Measurements from ENCODE around the gene PAF1.

DNA sequence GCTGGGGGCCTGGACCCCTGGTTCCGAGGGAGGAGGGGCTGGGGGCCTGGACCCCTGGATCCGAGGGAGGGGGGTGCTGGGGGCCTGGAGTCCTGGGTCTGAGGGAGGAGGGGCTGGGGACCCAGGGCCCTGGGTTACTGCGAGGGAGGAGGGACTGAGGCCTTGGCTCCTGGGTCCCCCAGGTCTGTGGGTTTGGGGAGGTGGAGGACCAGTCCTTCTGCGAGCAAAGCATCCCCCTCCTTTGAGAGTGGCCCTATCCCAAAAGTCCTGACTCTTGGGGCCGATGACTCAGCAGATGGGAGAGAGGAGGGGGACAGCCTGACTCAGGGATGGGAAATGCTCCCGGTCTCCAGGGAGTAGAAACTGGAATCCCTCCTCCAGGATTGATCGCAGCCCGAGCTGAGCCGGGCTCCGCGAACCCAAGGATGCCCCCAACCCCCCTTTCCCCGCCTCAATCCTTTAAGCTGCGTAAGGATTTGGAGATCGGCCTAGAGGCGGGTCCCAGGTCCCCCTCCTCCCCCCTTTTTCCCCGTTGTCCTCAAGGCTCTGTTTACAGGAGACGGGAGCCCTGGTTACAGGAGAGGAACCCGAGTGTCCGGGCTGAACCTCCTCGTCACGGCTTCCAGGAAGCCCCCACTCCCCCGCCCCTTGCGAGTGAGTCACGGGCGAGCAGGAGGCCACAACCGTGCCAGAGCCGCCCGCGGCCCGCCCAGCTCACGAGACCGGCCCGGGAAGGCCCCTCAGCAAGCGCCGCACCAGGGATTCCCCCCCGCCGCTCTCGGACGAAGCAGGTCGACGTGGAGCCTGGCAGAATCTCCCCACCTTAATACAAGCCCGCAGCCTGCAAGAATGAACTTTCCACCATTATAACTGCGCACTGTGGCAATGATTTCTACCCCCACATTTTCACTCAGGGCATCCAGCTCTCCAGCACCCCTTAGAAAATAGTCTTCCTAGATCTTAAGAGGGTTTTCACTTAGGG lies 12.7 kb upstream of the PAF1 start:
- TF ChIP-seq, protein P1, sequence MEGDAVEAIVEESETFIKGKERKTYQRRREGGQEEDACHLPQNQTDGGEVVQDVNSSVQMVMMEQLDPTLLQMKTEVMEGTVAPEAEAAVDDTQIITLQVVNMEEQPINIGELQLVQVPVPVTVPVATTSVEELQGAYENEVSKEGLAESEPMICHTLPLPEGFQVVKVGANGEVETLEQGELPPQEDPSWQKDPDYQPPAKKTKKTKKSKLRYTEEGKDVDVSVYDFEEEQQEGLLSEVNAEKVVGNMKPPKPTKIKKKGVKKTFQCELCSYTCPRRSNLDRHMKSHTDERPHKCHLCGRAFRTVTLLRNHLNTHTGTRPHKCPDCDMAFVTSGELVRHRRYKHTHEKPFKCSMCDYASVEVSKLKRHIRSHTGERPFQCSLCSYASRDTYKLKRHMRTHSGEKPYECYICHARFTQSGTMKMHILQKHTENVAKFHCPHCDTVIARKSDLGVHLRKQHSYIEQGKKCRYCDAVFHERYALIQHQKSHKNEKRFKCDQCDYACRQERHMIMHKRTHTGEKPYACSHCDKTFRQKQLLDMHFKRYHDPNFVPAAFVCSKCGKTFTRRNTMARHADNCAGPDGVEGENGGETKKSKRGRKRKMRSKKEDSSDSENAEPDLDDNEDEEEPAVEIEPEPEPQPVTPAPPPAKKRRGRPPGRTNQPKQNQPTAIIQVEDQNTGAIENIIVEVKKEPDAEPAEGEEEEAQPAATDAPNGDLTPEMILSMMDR (IDR thresholded peaks at IDR 0.05), result no peak
- TF ChIP-seq POLR2A (IDR thresholded peaks at IDR 0.05), result peak; percentile 13 to 76

Measured in adrenal gland (tissue), 5 donors.